Spleen (tissue), 11 donors: ENCODE data around the gene CEBPG. TPM values are rescaled to one million over a fixed set of nuclear protein-coding genes. Genes with fewer than 3 reads are reported as not detected.
A peak's percentile ranks its signal among the peaks of the same experiment; 100 is the strongest.

ENCODE experiments used
- DNase-seq: peaks from one replicate; pipeline ENCODE4 v3.0.0-alpha.2; 2020
- H3K27ac ChIP-seq, 8 donors: fragments of 200-600 bp; sonication (generic) in 7 of 8; 1 replicate in 4 of 8; 2 replicates in 4 of 8; pipeline versions ENCODE4 v1.5.0 to v1.8.0; 2016 to 2021; ENCODE audit warnings: inconsistent platforms in 4 of 8, mild to moderate bottlenecking in 4 of 8, moderate library complexity in 1 of 8
- H3K27me3 ChIP-seq, 7 donors: fragments of 200-600 bp; sonication (generic) in 6 of 7; replicated peaks in 1 of 7; 1 replicate in 4 of 7; 2 replicates in 3 of 7; pipeline versions ENCODE4 v1.5.0 to v1.8.0; 2016 to 2021; ENCODE audit warnings: inconsistent platforms in 3 of 7, mild to moderate bottlenecking in 1 of 7
- H3K36me3 ChIP-seq, 6 donors: fragments of 200-600 bp; sonication (generic) in 5 of 6; 1 replicate in 4 of 6; 2 replicates in 2 of 6; pipeline versions ENCODE4 v1.5.0 to v1.8.0; 2016 to 2021; ENCODE audit warnings: inconsistent platforms in 2 of 6
- H3K4me1 ChIP-seq, 6 donors: fragments of 200-600 bp; sonication (generic) in 5 of 6; 1 replicate in 3 of 6; 2 replicates in 3 of 6; pipeline versions ENCODE4 v1.5.0 to v1.8.0; 2016 to 2021; ENCODE audit warnings: inconsistent platforms in 3 of 6
- H3K4me3 ChIP-seq, 8 donors: fragments of 200-600 bp; sonication (generic) in 7 of 8; 1 replicate in 4 of 8; 2 replicates in 4 of 8; pipeline versions ENCODE4 v1.5.0 to v1.8.0; 2016 to 2021; ENCODE audit warnings: inconsistent platforms in 4 of 8, mild to moderate bottlenecking in 4 of 8, moderate library complexity in 2 of 8
- H3K9me3 ChIP-seq, 8 donors: fragments of 200-600 bp; sonication (generic) in 7 of 8; 1 replicate in 4 of 8; 2 replicates in 4 of 8; pipeline versions ENCODE4 v1.5.0 to v1.8.0; 2016 to 2021; ENCODE audit warnings: inconsistent platforms in 4 of 8
- CTCF ChIP-seq, 11 experiments: fragments of 200-600 bp in 7 of 11; fragments of 450-650 bp in 4 of 11; sonication (generic) in 4 of 11; IDR thresholded peaks in 8 of 11; conservative IDR thresholded peaks in 3 of 11; 1 replicate in 7 of 11; 2 replicates in 4 of 11; pipeline versions ENCODE4 v1.4.0 to v1.8.0; 2016 to 2021; ENCODE audit warnings: antibody characterized with exemption in 11 of 11, inconsistent platforms in 4 of 11, mild to moderate bottlenecking in 1 of 11
- POLR2A ChIP-seq, 3 donors: fragments of 450-650 bp; IDR thresholded peaks; one replicate each; pipeline ENCODE4 v1.5.1; 2017; ENCODE audit warnings: antibody characterized with exemption in 3 of 3, mild to moderate bottlenecking in 1 of 3
- POLR2AphosphoS5 ChIP-seq, 3 donors: sonication (generic); formaldehyde crosslinking; IDR thresholded peaks; one replicate each; pipeline ENCODE4 v1.5.1; 2017; ENCODE audit warnings: antibody characterized with exemption in 3 of 3
- WGBS, 5 donors: extraction: QIAGEN DNeasy Blood & Tissue Kit in 3 of 5; methylation state at CpG; one replicate each; pipeline versions ENCODE4 v1.1.5 to v1.1.7; 2013 to 2018; 5-methylcytosine and 5-hydroxymethylcytosine counted together
- intact Hi-C: fragments of 100-400 bp; cut with DNase I; formaldehyde crosslinking; loops from one replicate; pipeline ENCODE4 v1.15.0; 2023; ENCODE audit warnings: low total_unique reads
- polyA plus RNA-seq, 3 donors: library from polyadenylated mRNA; stranded (reverse); fragments of 200-250 nt; gene quantifications; one replicate each; pipeline ENCODE4 v1.2.1, GENCODE V29; 2013
- total RNA-seq, 7 donors: library from RNA; depleted of rRNA in 3 of 7; stranded (reverse); fragments of >200 nt in 3 of 7; fragmentation: NEBNext Ultra II Directional in 4 of 7; extraction: Animal tissue kit (Norgen Biotek cat#: 25700) in 4 of 7; gene quantifications; one replicate each; pipeline versions ENCODE4 v1.1.0 to v1.2.1, GENCODE V29; 2016 to 2021
- donor health status: healthy with polysubstance abuse.
- donor health status: DM: no; HTN: no; CAD: no; lungs with moderate emphysema.
- donor health status: DM: no; HTN: no; CAD: no.
- donor health status: Bipolar disorder and iron deficiency.
- donor health status: healthy.
- donor health status: DM: no; HTN: no; CAD: no.
- donor health status: DM: yes; HTN: yes; CAD: no.

Gene CEBPG
- total and polyA plus RNA-seq, 10 donors: 9.3 to 21.1 (median 16.0) TPM

DNA sequence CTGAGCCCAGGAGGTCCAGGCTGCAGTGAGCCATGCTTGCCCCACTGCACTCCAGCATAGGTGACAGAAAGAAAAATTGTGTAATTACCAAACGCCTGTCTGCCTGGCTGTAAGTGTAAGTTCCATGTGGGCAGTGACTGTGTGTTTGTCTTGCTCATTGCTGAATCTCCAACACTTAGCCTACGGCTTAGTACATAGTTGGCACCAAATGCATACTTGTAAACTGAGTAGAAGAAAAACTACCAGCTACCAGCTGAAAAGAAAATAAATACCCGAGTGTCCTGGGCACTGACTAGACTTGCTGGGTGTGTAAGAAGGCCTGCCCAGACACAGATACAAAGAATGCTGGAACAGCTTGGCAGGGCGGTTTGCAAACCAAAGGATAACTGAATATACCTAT lies 2.7 kb upstream of the CEBPG start:
- TF ChIP-seq POLR2A (IDR thresholded peaks at IDR 0.05): no peak
- no peak for TF ChIP-seq POLR2AphosphoS5 (IDR thresholded peaks at IDR 0.05)
- TF ChIP-seq CTCF (IDR thresholded peaks at IDR 0.05 in 8 of 11, conservative IDR thresholded peaks at IDR 0.05 in 3 of 11): no peak
- Histone ChIP-seq H3K27me3 (no peaks in the 10 kb centered on the region), H3K27ac (no peak overlapping the region), H3K9me3 (no peaks in the 10 kb centered on the region), H3K4me3 (no peak overlapping the region), H3K36me3 (no peaks in the 10 kb centered on the region), H3K4me1 (peaks cover 12 to 30% (median 20%) of the 10 kb centered on the region in 6 donors)
- 79 to 95% (median 87%) methylated on average over 4 of the region's 4 CpGs for WGBS, 5 donors
- no peak for DNase-seq
- intact Hi-C loops: no loop called here

- 1 to 3% (median 2%) methylated on average over 22 of the region's 22 CpGs for WGBS, 5 donors
- peaks cover 0 to 9% (median 4%) of the 10 kb centered on the region in 6 donors for H3K36me3 ChIP-seq
- no peaks in the 10 kb centered on the region for H3K9me3 ChIP-seq
- peak overlapping the region; percentile 62 to 84 (median 76) for H3K4me3 ChIP-seq
- no peaks in the 10 kb centered on the region for H3K27me3 ChIP-seq
- H3K27ac ChIP-seq: peak overlapping the region; percentile 94 to 99 (median 98)
- DNase-seq: no peak
- intact Hi-C loops: no loop called here
- TF ChIP-seq POLR2AphosphoS5 (IDR thresholded peaks at IDR 0.05) (no peak), CTCF (IDR thresholded peaks at IDR 0.05 in 8 of 11, conservative IDR thresholded peaks at IDR 0.05 in 3 of 11) (peak in 3 of 11 experiments; percentile 1 to 43 (median 14))
- peaks cover 18 to 60% (median 38%) of the 10 kb centered on the region in 6 donors for H3K4me1 ChIP-seq
Measured at GRCh38 chr19:33374236-33374714, 766 bp downstream of the CEBPG start.

DNA sequence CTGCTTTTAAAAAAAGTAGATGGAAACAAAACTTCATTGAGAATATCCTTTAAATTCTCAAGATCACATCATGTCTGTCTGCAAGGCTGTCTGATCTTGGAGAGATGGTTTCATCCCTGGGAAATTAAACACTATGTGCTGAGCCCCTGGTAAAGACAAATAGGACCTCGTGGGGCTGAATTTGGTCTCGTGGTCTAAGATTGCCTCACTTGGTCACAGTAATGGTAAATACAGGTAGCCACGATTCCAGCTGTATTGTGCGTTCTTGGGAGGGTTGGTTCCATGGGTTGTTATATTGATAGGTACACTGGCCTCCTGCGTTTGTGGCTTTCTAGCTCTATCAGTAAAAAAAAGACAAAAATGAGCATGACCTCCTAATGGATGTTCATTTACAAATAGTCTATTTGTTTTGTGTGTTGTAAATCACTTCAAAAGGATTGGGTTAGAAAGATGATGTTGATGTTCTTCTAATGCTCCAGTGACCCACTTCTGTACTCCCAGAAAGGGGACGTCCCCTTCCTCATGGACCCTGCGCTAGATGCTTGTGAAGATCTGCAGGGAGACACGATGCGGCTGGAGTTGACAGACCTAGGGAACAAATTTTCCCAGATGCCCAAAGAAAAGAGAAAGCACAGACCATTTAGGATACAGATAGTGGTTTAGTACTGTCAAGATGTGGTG lies 1.8 kb downstream of the CEBPG start:
- H3K27me3 ChIP-seq: no peaks in the 10 kb centered on the region
- peaks cover 18 to 60% (median 38%) of the 10 kb centered on the region in 6 donors for H3K4me1 ChIP-seq
- no peaks in the 10 kb centered on the region for H3K9me3 ChIP-seq
- TF ChIP-seq POLR2A (IDR thresholded peaks at IDR 0.05) (no peak), CTCF (IDR thresholded peaks at IDR 0.05 in 8 of 11, conservative IDR thresholded peaks at IDR 0.05 in 3 of 11) (no peak), POLR2AphosphoS5 (IDR thresholded peaks at IDR 0.05) (no peak)
- no peak for DNase-seq
- H3K27ac ChIP-seq: no peak overlapping the region
- 70 to 86% (median 79%) methylated on average over 9 of the region's 9 CpGs for WGBS, 5 donors
- peak overlapping the region in 4 of 8 donors; percentile 62 to 83 (median 78) for H3K4me3 ChIP-seq
- H3K36me3 ChIP-seq: peaks cover 0 to 17% (median 10%) of the 10 kb centered on the region in 6 donors
- intact Hi-C loops: no loop called here

- TF ChIP-seq POLR2AphosphoS5 (IDR thresholded peaks at IDR 0.05): no peak
- TF ChIP-seq POLR2A (IDR thresholded peaks at IDR 0.05): no peak
- no peak for TF ChIP-seq CTCF (IDR thresholded peaks at IDR 0.05 in 8 of 11, conservative IDR thresholded peaks at IDR 0.05 in 3 of 11)
- intact Hi-C loops: no loop called here
- peak overlapping the region in 2 of 8 donors; percentile 19 to 70 for H3K27ac ChIP-seq
- WGBS, 5 donors: 79 to 100% (median 82%) methylated on average over 1 of the region's 1 CpG
- DNase-seq: no peak
- H3K4me3 ChIP-seq: no peak overlapping the region
- peaks cover 18 to 60% (median 38%) of the 10 kb centered on the region in 6 donors for H3K4me1 ChIP-seq
- peaks cover 0 to 21% (median 10%) of the 10 kb centered on the region in 6 donors for H3K36me3 ChIP-seq
- no peaks in the 10 kb centered on the region for H3K9me3 ChIP-seq
- no peaks in the 10 kb centered on the region for H3K27me3 ChIP-seq
Measured at GRCh38 chr19:33375837-33376159, 2.3 kb downstream of the CEBPG start.
